SKM-1 (cell line): ENCODE results near the gene CMSS1.

Experiments used
- DNase-seq: peaks from one replicate; lab custom pipeline; 2025; ENCODE audit not compliant: unreplicated experiment; lab: John Stamatoyannopoulos, UW

Gene CMSS1

DNA sequence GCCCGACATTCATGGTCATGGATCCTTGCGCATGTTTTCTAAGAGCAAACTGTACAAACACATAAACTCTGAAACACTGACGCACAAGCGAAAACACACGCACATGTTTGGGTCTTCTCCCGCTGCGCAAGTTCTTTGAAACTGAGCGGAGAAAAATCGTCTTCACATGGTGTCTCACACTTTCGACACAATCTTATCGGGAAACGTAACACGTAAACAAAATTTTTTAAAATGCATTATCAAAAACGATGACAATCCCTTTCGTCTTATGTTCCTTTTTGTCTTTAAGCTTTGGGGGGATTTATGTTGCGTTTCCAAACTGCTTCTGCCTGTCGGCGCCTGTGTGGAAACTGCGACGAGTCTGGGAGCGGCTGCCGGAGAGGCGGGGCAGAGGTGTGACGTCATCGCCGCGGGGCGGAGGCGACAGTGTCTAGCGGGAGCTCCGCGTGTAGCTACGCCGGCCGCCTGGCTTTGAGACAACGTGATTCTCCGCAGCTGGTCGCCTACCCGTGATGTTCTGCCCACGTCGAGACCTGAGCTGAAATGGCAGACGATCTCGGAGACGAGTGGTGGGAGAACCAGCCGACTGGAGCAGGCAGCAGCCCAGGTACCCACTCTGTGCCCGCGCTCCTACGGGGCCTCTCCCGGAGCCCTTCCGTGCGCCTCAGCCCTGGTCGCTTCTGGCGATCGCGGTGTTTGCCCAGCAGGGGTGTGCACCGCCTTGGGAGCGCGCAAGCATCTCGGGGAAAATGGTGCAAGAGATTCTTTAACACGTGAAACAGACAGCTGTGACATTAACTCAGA lies at the start of gene CMSS1:
CMSS1 (plus strand) TSS at position 426 of the 804 bp plus-strand sequence.
- peak; percentile 63 for DNase-seq

DNA sequence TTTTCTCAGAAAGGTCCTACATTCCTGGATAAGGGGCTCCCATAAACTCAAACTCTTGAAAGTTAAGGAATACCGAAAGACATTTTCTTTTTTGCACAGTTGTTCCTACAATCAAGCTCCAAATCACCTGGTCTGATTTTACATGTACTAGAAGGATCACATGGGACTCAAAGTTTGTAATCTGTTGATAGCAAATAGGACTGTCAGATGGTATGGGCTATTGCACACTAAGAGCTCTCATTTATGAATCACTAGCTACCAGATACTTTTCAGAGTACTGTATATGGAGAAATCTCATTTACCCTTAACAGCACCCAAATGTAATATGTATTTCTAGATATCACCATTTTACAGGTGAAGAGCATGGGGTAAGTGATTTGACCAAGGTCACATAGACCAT lies 49.5 kb upstream of the CMSS1 start:
- no peak for DNase-seq

DNA sequence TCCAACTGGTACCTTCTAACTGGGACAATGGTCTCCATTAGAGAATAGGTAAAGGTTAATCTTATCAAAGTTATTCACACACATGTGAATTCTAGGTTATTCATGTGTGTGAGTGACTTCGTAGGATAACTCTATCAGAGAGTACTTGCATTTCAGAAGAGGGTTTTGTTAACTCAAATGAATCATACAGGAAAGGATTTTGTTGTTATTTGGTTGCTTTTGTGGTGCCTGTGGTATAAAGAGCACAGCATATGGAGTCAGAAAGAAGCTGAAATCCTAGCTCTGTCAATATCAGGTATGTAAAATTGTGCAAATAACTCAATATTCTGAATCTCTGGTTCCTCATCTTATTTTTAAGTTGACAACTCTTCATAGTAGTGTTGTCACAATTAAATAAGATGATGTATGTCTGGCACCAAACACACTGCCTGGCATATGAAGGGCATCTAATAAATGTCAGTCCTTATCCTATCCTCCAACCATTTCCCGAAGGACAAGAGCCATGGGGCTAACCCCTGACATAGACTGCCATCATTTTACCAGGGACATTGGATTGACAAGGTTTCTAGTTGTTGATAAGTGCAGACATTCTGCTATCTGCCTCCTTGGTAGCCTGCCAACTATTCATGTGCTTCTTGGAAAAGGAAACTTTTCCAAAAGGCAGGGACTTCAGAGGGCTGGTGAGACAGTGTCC lies 48.7 kb upstream of the CMSS1 start:
- no peak for DNase-seq

DNA sequence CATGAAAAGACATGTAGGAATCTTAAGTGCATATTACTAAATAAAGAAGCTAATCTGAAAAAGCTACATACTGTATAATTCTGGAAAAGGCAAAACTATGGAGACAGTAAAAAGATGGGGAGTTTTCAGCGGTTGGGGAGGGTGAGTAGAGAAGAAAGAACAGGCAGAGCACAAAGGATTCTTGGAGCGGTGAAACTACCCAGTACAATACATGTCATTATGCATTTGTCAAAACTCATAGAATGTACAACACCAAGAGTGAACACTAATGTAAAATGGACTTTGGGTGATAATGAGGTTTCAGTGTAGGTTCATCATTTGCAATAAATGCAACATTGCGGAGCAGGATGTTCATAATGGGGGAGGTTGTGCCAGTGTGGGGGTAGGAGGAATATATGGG lies 45.5 kb upstream of the CMSS1 start:
- no peak for DNase-seq

DNA sequence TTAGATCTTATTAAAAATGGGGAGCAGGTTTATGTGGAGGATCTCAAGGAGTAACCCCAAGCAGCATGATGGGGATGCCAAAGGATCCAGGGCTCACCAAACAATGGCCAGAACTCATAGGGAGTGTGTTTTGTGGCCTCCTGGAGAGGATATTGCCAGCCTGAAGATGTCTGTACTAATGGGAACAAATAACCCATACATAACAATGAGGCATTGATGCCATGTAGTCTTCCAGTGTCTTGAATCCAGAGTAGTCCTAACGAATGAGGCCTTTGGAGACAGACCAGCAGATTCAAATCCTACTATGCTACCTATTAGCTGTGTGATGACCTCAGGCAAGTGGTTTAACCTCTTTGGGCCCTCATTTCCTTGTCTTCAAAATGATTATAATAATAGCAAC lies 45.0 kb upstream of the CMSS1 start:
- no peak for DNase-seq

DNA sequence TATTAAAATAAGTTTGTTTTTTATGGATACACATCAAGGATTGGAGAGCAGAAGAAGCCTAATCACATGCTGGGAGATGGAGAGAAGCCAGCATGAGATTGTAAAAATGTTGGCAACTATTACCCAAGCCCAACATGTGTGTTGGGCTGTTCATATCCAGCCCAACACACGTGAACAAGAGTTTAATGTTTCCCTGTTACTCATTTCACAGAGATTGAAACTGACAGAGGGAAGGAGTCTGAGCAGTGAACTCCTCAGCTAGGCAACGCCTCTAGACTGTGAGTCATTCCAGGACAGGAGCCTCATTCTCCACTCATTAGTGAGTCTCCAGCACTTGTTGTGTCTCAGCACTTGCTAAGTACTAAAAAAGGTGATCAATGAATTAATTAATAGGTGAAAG lies 43.2 kb upstream of the CMSS1 start:
- no peak for DNase-seq

DNA sequence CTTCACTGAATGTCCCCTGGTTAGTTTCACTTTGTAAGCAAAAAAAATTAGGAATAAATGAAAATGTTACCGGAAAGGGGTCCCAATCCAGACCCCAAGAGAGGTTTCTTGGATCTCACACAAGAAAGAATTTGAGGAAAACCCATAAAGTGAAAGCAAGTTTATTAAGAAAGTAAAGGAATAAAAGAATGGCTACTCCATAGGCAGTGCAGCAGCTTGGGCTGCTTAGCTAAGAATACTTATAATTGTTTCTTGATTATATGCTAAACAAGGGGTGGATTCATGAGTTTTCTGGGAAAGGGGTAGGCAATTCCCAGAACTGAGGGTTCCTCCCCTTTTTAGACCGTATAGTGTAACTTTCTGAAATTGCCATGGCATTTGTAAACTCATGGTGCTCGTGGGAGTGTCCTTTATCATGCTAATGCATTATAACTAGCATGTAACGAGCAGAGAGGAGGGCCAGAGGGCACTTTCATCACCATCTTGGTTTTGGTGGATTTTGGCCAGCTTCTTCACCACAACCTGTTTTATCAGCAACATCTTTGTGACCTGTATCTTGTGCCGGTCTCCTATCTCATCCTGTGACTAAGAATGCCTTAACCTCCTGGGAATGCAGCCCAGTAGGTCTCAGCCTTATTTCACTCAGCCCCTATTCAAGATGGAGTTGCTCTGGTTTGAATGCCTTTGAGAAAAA lies 41.0 kb upstream of the CMSS1 start:
- no peak for DNase-seq

DNA sequence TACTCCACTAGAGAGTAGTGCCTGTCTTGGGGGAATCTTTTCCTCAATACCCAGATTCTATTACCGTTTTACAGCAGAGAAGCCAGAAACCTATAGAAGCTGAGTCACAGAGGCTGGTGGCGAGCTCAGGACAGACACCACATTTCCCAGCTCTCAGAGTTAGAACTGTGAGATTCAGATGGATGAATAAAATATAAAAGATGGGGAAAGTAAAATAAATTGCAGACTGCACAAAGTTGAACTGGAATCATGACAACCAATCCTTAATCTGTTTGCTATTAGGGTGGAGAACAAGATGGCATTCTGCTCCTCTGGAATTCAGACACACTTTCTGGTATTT lies 40.5 kb upstream of the CMSS1 start:
- DNase-seq, result no peak

DNA sequence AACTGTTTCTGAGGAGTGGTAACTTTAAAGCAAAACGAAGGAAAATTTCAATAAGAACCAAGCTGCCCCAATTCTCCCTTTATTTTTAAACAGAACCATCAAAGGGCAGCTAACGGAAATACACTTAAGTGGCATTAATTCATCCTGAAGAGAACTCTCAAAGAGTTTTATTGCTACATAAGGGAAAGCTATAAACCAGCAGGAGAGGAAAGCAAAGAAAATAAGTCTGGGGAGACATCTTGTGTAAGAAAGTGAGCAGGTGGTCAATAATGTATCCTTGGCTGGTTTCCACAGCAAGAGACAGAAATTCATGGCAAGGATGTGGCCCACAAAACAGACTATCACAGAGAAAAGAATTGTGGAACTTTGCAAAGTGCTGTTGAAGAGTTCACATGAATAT lies 40.0 kb upstream of the CMSS1 start:
- no peak for DNase-seq

DNA sequence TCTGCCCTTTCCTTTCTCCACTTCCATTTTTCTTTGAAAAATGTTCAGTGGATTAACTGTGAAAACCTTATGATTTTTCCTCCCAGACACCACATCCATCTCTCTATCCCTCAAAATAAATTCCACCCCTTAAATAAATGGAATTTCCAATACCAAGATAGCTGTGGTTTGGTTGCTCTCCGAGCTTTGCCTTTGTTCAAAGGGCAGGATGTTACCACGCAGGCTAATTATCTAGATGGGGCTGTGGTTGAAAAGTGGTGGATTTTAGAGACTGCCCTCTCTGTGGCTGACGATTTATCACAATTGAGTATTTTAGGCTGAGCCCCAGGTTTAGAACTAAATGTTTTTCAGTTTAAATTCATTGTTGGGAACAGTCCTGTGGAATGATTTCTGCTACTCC lies 36.9 kb upstream of the CMSS1 start:
- no peak for DNase-seq

DNA sequence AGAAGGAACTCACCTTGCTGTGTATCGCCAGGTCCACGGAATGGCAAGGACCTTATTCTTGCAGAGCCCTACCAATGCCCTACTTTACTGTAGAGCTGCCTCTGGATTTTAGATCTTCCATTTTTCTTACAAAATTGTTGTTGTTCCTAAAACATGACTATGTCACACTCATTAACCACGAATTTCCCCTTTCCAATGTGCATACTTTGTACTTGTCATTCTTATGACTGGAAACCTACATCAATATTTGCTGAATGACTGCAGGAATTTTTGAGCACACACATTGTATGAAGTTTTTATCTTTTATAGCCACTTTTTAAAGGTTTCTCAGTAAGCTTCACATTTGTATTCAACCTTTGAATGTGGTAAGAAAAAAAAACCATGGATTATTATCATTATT lies 35.9 kb upstream of the CMSS1 start:
- DNase-seq, result no peak

DNA sequence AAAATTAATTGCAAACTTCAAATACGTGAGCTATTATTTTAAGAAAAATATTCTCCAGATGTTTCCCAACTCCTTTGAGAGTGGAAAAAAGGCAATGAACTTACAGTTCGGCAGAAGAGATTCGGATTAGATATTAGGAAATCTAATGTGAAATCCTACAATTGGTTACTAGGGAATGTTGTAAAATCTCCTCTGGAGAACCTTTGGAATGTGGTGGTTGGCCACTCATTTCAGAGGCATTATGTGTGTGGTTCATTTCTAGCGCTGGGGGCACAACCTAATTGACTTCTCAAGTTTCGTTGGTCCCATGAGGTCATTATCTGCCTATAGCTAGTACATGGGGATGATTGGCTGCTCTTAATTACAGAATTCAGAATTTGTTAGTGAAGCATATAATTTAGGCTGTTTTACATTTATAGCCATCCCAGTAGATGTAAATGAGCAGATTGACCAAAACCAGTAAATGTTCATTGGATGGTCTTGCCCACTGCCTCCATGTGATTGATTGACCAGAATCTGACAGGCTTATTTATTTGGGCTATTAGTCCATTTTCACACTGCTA lies 34.6 kb upstream of the CMSS1 start:
- no peak for DNase-seq

DNA sequence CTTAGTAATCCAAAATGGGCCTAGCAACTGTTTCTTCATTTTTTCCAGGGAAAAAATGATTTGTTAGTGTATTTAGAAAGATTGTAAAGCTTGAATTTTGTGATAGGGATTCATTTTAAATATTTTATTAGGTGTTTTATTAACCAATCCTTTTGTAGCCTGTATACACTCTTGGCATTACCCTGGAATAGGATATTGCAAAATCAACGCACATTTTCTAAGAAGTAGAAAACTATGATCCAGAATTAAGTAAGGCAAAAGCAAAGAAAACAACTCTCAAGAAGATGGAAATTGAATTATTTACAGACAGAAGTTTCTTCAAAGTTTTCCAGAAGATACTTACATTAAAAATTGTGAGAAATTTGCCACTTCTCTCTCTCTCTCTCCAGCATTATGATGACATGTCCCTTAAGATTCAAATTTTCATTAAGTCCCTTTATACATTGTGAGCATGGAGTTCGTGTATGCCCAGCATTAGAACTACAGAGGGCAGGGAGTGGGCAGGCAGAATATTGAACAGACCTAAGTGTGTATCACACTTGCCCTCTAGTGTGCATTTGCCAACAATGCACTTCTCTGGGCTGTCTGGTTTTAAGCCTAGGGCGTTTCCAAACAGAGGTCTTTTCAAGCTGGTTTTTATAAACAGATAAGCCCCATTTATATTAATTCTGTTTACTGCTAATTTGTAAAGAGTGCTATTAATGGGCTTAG lies 28.5 kb upstream of the CMSS1 start:
- DNase-seq, result peak; percentile 20

DNA sequence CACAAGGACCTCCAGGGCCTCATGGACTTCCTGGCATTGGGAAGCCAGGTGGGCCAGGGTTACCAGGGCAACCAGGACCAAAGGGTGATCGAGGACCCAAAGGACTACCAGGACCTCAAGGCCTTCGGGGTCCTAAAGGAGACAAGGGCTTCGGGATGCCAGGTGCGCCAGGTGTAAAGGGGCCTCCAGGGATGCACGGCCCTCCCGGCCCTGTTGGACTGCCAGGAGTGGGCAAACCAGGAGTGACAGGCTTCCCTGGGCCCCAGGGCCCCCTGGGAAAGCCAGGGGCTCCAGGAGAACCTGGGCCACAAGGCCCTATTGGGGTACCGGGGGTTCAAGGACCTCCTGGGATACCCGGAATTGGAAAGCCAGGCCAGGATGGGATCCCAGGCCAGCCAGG lies 23.2 kb upstream of the CMSS1 start:
- no peak for DNase-seq

DNA sequence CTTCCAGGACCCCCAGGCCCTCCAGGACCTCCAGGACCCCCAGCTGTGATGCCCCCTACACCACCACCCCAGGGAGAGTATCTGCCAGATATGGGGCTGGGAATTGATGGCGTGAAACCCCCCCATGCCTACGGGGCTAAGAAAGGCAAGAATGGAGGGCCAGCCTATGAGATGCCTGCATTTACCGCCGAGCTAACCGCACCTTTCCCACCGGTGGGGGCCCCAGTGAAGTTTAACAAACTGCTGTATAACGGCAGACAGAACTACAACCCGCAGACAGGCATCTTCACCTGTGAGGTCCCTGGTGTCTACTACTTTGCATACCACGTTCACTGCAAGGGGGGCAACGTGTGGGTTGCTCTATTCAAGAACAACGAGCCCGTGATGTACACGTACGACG lies 22.1 kb upstream of the CMSS1 start:
- no peak for DNase-seq

DNA sequence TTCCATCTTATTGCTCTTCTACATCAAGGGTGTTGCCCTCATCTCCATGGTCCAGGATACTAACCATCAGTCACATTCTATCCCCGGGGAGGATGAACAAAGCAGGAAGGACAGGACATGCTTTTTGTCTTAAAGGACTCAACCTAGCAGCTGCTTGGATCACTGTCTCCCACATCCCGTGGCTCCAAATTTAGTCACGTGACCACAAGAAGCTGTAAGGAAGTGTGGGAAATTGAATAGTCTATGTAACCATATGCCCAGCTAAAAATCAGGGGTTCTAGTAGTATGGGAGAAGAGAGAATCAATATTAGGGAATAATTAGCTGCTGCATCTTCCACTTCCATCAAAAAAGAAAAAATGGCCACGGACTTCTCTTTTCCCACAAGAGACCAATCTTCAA lies 18.2 kb upstream of the CMSS1 start:
- no peak for DNase-seq

DNA sequence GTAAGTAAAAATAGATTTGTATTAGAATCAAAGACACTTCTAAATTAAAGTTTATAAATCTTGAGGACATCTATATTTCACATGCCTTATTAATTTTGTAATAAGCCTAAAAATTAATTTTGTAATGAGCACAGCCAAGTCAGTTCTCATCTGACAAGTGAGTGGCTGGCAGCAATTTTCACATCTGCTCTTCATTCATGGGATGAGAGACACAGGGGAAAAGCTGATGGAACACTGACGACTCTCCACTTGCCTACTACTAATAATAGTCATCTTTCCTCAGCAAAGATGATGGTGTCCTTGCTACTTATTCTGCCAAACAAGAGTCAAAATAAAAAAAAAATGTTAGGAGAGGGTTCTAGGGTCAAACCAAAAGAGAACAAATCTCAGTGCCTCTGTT lies 14.4 kb upstream of the CMSS1 start:
- DNase-seq, result no peak

DNA sequence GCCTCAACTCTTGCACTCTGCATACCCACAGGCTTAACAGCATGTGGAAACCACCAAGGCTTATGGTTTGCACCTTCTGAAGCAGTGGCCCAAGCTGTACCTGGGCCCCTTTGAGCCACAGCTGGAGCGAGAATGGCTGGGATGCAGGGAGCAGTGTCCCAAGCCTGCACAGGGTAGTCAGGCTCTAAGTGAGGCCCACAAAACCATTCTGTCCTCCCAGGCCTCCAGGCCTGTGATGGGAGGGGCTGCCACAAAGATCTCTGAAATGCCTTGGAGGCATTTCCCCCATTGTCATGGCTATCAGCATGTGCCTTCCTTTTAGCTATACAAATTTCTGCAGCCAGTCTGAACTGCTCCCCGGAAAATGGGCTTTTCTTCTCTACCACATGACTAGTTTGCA lies 12.5 kb upstream of the CMSS1 start:
- no peak for DNase-seq

DNA sequence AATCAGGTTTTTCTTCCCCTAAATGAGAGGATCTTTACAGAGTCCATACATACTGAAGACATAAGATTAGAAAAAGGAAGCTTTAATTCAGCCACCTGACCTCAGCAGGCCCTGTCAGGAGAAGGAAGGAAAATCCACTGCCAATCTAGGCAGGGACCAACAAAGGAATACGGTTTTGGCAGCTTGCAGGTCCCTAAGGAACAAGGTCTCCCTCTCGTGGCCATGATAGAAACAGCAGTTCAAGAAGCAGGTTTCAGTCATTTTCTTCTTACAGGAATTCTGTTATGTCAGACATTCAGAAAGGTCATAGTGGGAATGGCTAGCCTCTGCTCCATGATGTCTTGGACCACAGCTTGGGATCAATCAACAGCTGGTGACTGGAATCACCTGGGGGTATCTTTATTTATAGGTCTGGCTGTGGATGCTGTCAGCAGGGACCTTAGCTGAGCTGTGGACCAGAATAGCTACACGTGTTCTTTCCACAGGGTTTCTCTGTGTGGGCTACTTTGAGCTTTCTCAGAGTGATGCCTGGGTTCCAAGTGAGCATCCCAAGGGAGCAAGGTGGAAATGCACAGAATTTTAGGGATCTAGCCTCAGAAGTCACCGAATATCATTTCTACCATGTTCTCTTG lies 9.4 kb upstream of the CMSS1 start:
- DNase-seq, result peak; percentile 7

DNA sequence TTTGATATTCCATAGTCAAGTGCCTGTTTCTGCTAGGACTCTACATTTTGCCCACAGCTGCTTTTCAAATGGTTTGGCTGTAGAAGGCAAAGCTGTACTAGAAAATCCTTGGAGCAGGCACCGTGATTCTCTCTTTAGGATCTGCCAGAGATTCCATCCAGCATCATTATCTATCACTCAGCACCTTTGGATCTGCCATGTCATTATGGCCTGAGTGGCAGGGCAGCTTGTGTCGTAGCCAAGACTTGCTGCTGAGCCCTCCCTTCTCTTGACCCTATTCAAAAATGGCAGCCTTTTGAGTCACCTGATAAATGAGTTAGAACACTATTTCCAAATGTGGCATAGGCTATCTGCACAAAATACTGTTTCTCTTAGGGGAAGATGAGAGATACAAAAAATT lies 8.1 kb upstream of the CMSS1 start:
- DNase-seq, result no peak

DNA sequence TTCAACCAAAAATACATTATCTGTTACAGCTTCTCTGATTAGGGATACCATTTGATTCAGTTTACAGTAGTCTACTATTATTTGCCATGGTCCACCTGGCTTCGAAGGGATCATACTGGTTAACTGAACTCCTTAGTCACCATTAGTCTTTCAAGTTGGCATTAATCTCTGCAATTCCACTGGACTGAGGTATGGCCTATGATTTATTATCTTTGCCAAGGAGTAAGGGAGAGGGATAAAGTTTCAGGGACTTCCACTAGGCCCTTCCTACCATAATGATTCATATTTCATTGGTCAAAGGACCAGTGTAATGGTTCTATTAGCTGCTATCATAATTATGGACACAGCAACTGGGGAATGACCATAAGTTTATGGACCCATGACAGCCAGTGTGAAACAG lies 7.3 kb upstream of the CMSS1 start:
- no peak for DNase-seq
